HUES64 (cell line): ENCODE results near the gene TAGLN.
"Not testable (repeated sequence)": the region's sequence is repeated elsewhere in the genome, so short reads cannot be mapped to it uniquely, and the experiment has no call there.

ENCODE experiments used
- H3K27ac ChIP-seq: 2 replicates; pipeline ENCODE4 v1.7.0; 2013; ENCODE audit warnings: low read depth, low read length, inconsistent platforms
- H3K27me3 ChIP-seq: 2 replicates; pipeline ENCODE4 v1.6.1; 2013; ENCODE audit warnings: mild to moderate bottlenecking, low read length; ENCODE audit not compliant: insufficient read depth
- H3K36me3 ChIP-seq: 2 replicates; pipeline ENCODE4 v1.6.1; 2013; ENCODE audit warnings: mild to moderate bottlenecking, low read length; ENCODE audit not compliant: insufficient read depth
- H3K4me1 ChIP-seq: 2 replicates; pipeline ENCODE4 v1.6.1; 2013; ENCODE audit warnings: mild to moderate bottlenecking, low read length, moderate library complexity; ENCODE audit not compliant: insufficient read depth
- H3K4me3 ChIP-seq: 2 replicates; pipeline ENCODE4 v1.5.1; 2013; ENCODE audit warnings: mild to moderate bottlenecking, low read length, moderate library complexity
- H3K9ac ChIP-seq: 2 replicates; pipeline ENCODE4 v1.6.1; 2013; ENCODE audit warnings: mild to moderate bottlenecking, low read depth, low read length
- H3K9me3 ChIP-seq: 2 replicates; pipeline ENCODE4 v1.6.1; 2013; ENCODE audit warnings: low read depth, low read length; ENCODE audit not compliant: insufficient read depth
- WGBS: fragments of 150-250, 120-280 bp; methylation state at CpG from one replicate; pipeline ENCODE4 v1.1.7; 2013; ENCODE audit warnings: missing lambda C conversion rate; 5-methylcytosine and 5-hydroxymethylcytosine counted together

TAGLN gene

GRCh38 chr11:117181586-117182550 is 17.3 kb upstream of the TAGLN start:
- H3K27me3 ChIP-seq, result no peaks in the 10 kb centered on the region
- no peak overlapping the region for H3K4me3 ChIP-seq
- no peak overlapping the region for H3K27ac ChIP-seq
- no peak overlapping the region for H3K9ac ChIP-seq
- 95% methylated on average over 22 of the region's 22 CpGs for WGBS
- peaks cover 16% of the 10 kb centered on the region; the same call in 1 of the 2 replicates for H3K4me1 ChIP-seq
- H3K9me3 ChIP-seq, result no peaks in the 10 kb centered on the region
- peaks cover 10% of the 10 kb centered on the region for H3K36me3 ChIP-seq

DNA sequence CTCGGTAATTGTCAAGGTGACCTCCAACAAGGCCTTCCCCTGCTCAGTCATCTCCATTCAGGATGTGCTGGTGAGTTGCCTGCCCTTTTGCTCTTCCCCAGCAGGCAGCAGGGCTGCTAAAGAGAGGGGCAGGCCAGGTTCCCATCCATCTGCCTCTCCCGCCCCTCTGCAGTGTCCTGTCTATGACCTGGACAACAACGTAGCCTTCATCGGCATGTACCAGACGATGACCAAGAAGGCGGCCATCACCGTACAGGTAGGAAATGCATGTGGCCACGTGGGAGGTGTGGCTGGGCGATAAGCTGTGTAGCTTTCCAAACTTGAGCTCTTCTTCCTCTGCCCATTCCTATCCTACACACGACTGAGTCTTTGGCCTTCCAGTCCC is 16.6 kb upstream of the TAGLN start:
- Histone ChIP-seq H3K36me3 (peaks cover 10% of the 10 kb centered on the region), H3K9ac (no peak overlapping the region), H3K4me3 (no peak overlapping the region), H3K4me1 (peaks cover 16% of the 10 kb centered on the region; the same call in 1 of the 2 replicates), H3K9me3 (no peaks in the 10 kb centered on the region), H3K27ac (no peak overlapping the region), H3K27me3 (no peaks in the 10 kb centered on the region)
- WGBS, result 97% methylated on average over 10 of the region's 10 CpGs

DNA sequence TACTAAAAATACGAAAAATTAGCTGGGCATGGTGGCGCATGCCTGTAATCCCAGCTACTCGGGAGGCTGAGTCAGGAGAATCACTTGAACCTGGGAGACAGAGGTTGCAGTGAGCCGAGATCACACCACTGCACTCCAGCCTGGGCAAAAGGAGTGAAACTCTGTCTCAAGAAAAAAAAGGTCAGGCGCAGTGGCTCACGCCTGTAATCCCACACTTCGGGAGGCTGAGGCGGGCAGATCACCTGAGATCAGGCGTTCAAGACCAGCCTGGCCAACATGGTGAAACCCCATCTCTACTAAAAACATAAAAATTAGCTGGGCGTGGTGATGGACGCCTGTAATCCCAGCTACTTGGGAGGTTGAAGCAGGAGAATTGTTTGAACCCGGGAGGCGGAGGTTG is 16.0 kb upstream of the TAGLN start:
- H3K27ac ChIP-seq, H3K4me3 ChIP-seq, H3K27me3 ChIP-seq, H3K9me3 ChIP-seq, H3K9ac ChIP-seq: not testable (repeated sequence)
- 94% methylated on average over 13 of the region's 13 CpGs for WGBS
- Histone ChIP-seq H3K36me3 (peaks cover 15% of the 10 kb centered on the region), H3K4me1 (peaks cover 11% of the 10 kb centered on the region; the same call in 1 of the 2 replicates)

- Histone ChIP-seq H3K27me3 (no peaks in the 10 kb centered on the region), H3K9me3 (no peaks in the 10 kb centered on the region), H3K4me1 (peaks cover 11% of the 10 kb centered on the region; the same call in 1 of the 2 replicates), H3K4me3 (no peak overlapping the region), H3K9ac (no peak overlapping the region), H3K36me3 (peaks cover 21% of the 10 kb centered on the region), H3K27ac (no peak overlapping the region)
- WGBS, result 92% methylated on average over 11 of the region's 11 CpGs
These were observed 15.3 kb upstream of the TAGLN start for GRCh38 chr11:117183724-117184349.

- no peak overlapping the region for H3K4me3 ChIP-seq
- H3K36me3 ChIP-seq, result peaks cover 34% of the 10 kb centered on the region
- H3K27ac ChIP-seq, result no peak overlapping the region
- no peaks in the 10 kb centered on the region for H3K27me3 ChIP-seq
- H3K4me1 ChIP-seq, result no peaks in the 10 kb centered on the region; the same call in 1 of the 2 replicates
- H3K9me3 ChIP-seq, result no peaks in the 10 kb centered on the region
- H3K9ac ChIP-seq, result no peak overlapping the region
- 95% methylated on average over 5 of the region's 5 CpGs for WGBS
These were observed 13.3 kb upstream of the TAGLN start for GRCh38 chr11:117185736-117186430.

- no peak overlapping the region for H3K27ac ChIP-seq
- H3K27me3 ChIP-seq, result no peaks in the 10 kb centered on the region
- H3K36me3 ChIP-seq, result peaks cover 34% of the 10 kb centered on the region
- WGBS, result 89% methylated on average over 4 of the region's 4 CpGs
- no peaks in the 10 kb centered on the region for H3K9me3 ChIP-seq
- no peak overlapping the region for H3K9ac ChIP-seq
- no peak overlapping the region for H3K4me3 ChIP-seq
- no peaks in the 10 kb centered on the region for H3K4me1 ChIP-seq
These were observed 12.8 kb upstream of the TAGLN start for GRCh38 chr11:117186431-117186761.

DNA sequence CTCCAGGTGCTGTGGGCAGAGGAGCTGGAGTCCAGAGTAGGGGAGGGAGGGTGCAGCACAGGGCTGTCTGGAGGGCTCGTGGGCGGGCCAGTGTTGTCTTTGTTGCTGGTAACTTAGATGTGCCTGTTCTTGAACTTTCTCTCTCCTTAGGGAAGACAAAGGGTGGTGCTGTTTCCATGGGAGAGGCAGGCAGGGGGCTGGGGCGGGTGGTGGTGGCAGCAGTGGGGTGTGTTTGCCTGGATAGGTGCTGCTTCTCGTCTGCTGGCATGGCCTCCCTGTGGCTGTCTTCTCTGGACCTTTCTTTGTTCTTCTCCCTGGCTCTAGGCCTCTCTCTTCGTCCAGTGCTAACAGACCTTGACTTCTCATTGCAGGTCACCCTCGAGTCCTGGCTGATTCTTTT is 12.2 kb upstream of the TAGLN start:
- Histone ChIP-seq H3K4me1 (no peaks in the 10 kb centered on the region), H3K4me3 (no peak overlapping the region), H3K27ac (no peak overlapping the region), H3K27me3 (no peaks in the 10 kb centered on the region), H3K9me3 (no peaks in the 10 kb centered on the region), H3K36me3 (peaks cover 37% of the 10 kb centered on the region), H3K9ac (no peak overlapping the region)
- 85% methylated on average over 6 of the region's 6 CpGs for WGBS

GRCh38 chr11:117187428-117187798 is 11.8 kb upstream of the TAGLN start:
- no peaks in the 10 kb centered on the region for H3K27me3 ChIP-seq
- no peak overlapping the region for H3K4me3 ChIP-seq
- no peak overlapping the region for H3K9ac ChIP-seq
- H3K4me1 ChIP-seq, result no peaks in the 10 kb centered on the region
- WGBS, result 93% methylated on average over 13 of the region's 13 CpGs
- H3K36me3 ChIP-seq, result peaks cover 33% of the 10 kb centered on the region
- H3K27ac ChIP-seq, result no peak overlapping the region
- H3K9me3 ChIP-seq, result no peaks in the 10 kb centered on the region

DNA sequence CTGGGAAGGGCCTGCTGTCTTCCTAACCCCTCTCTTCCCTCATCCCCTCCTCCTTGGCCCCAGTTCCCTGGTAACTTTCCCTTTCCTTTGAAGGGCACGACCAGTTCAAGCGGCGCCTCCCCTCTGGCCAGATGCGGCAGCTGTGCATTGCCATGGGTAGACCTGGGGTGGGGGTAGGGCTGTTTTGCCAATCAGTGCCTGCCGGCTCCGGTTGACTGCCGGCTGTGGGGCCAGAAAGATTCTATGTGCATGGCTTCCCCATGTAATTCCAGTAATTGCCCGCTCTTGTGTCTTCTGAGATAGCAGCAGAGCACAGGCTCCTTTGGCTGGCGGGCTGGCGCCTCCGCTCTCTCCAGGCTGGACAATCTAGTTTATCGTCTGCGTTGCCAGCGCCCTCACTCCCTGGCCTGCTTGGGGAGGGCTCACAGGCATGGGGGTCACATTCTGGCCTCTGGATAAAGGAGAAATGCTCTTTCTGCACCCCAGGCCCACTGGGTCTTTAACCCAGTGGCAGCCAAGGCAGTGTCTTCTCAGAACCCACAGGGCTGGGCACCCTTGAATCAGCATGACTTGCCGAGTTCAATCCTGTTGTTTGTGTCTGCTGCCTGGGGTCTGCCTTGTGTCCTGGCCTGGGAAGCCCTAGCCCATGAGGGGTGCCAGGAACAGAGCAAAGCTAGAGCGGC is 11.2 kb upstream of the TAGLN start:
- no peaks in the 10 kb centered on the region for H3K4me1 ChIP-seq
- WGBS, result 96% methylated on average over 16 of the region's 16 CpGs
- H3K36me3 ChIP-seq, result peaks cover 34% of the 10 kb centered on the region
- no peaks in the 10 kb centered on the region for H3K9me3 ChIP-seq
- H3K27ac ChIP-seq, result no peak overlapping the region
- H3K9ac ChIP-seq, result no peak overlapping the region
- no peak overlapping the region for H3K4me3 ChIP-seq
- H3K27me3 ChIP-seq, result no peaks in the 10 kb centered on the region

- Histone ChIP-seq H3K9me3 (no peaks in the 10 kb centered on the region), H3K9ac (no peak overlapping the region), H3K36me3 (peaks cover 40% of the 10 kb centered on the region), H3K4me3 (no peak overlapping the region), H3K4me1 (no peaks in the 10 kb centered on the region), H3K27ac (no peak overlapping the region), H3K27me3 (no peaks in the 10 kb centered on the region)
- WGBS, result 90% methylated on average over 20 of the region's 20 CpGs
These were observed 10.5 kb upstream of the TAGLN start for GRCh38 chr11:117188620-117189081.
